Astrocyte of the cerebellum (primary cell): Measurements from ENCODE around the gene RPS14.
A peak's percentile ranks its signal among the peaks of the same experiment; 100 is the strongest.

Experiments
- DNase-seq: peaks from one replicate; pipeline ENCODE4 v3.0.0-alpha.2; 2011; ENCODE audit warnings: low read depth
- H3K4me3 ChIP-seq: 2 replicates; pipeline ENCODE4 v1.5.1; 2011; ENCODE audit warnings: mild to moderate bottlenecking, low read depth, low read length, moderate library complexity
- CTCF ChIP-seq: IDR thresholded peaks from 2 replicates; pipeline ENCODE4 v1.5.1; 2012; ENCODE audit warnings: low read length, low read depth, moderate library complexity, mild to moderate bottlenecking; ENCODE audit errors: missing control alignments
- in situ Hi-C: cut with HindIII; loops from 2 replicates; pipeline ENCODE4 v1.10.0; 2017; ENCODE audit warnings: low sequenced_read_pairs

The RPS14 gene

GRCh38 chr5:150410524-150411244 lies 38.9 kb downstream of the RPS14 start:
- in situ Hi-C loops = no loop called here
- no peak for TF ChIP-seq CTCF
- peak; percentile 68 for DNase-seq
- no peak overlapping the region for H3K4me3 ChIP-seq

- TF ChIP-seq CTCF = no peak
- peak; percentile 78 for DNase-seq
- in situ Hi-C loops = loop anchor here (10.0 kb wide), 1 partner anchor 55 kb away; no protein-coding TSS in a partner anchor
- H3K4me3 ChIP-seq = no peak overlapping the region
Measured at GRCh38 chr5:150409638-150410523, 39.7 kb downstream of the RPS14 start.

- no peak for DNase-seq
- in situ Hi-C loops = loop anchor here (10.0 kb wide), 1 partner anchor 56 kb away; no protein-coding TSS in a partner anchor
- H3K4me3 ChIP-seq = no peak overlapping the region
- no peak for TF ChIP-seq CTCF
Measured at GRCh38 chr5:150408231-150408943, 41.2 kb downstream of the RPS14 start.

- in situ Hi-C loops = loop anchor here (10.0 kb wide), 1 partner anchor 58 kb away; no protein-coding TSS in a partner anchor
- no peak overlapping the region for H3K4me3 ChIP-seq
- no peak for DNase-seq
- no peak for TF ChIP-seq CTCF
Measured at GRCh38 chr5:150407096-150407720, 42.3 kb downstream of the RPS14 start.

GRCh38 chr5:150406723-150407095 lies 42.8 kb downstream of the RPS14 start:
- in situ Hi-C loops = loop anchor here (10.0 kb wide), 1 partner anchor 58 kb away; no protein-coding TSS in a partner anchor
- no peak overlapping the region for H3K4me3 ChIP-seq
- TF ChIP-seq CTCF = no peak
- no peak for DNase-seq
